SKM-1 (cell line): ENCODE results near the gene SLC35F3.
"Not testable (repeated sequence)": the region's sequence is repeated elsewhere in the genome, so short reads cannot be mapped to it uniquely, and the experiment has no call there.

Experiments used
- DNase-seq: peaks from one replicate; lab custom pipeline; 2025; ENCODE audit not compliant: unreplicated experiment; lab: John Stamatoyannopoulos, UW

SLC35F3 gene

GRCh38 chr1:234102583-234102982 lies 198.1 kb downstream of the SLC35F3 start:
- DNase-seq = no peak

GRCh38 chr1:234103198-234103597 lies 198.7 kb downstream of the SLC35F3 start:
- DNase-seq = no peak

GRCh38 chr1:234106032-234106431 lies 201.6 kb downstream of the SLC35F3 start:
- no peak for DNase-seq

GRCh38 chr1:234107416-234108021 lies 203.0 kb downstream of the SLC35F3 start:
- no peak for DNase-seq

- DNase-seq = no peak
These were observed 204.4 kb downstream of the SLC35F3 start for GRCh38 chr1:234108921-234109320.

GRCh38 chr1:234109840-234110239 lies 205.4 kb downstream of the SLC35F3 start:
- no peak for DNase-seq

- DNase-seq = no peak
These were observed 207.1 kb downstream of the SLC35F3 start for GRCh38 chr1:234111458-234112142.

GRCh38 chr1:234114648-234115307 lies 210.3 kb downstream of the SLC35F3 start:
- peak; percentile 89 for DNase-seq

GRCh38 chr1:234118911-234119310 lies 214.4 kb downstream of the SLC35F3 start:
- no peak for DNase-seq

- no peak for DNase-seq
These were observed 215.0 kb downstream of the SLC35F3 start for GRCh38 chr1:234119431-234119830.

GRCh38 chr1:234120327-234120944 lies 216.0 kb downstream of the SLC35F3 start:
- DNase-seq = no peak

GRCh38 chr1:234121659-234122058 lies 217.2 kb downstream of the SLC35F3 start:
- not testable (repeated sequence) for DNase-seq

- not testable (repeated sequence) for DNase-seq
These were observed 218.1 kb downstream of the SLC35F3 start for GRCh38 chr1:234122571-234122970.

GRCh38 chr1:234123867-234124266 lies 219.4 kb downstream of the SLC35F3 start:
- no peak for DNase-seq

GRCh38 chr1:234125283-234125682 lies 220.8 kb downstream of the SLC35F3 start:
- no peak for DNase-seq

GRCh38 chr1:234125714-234126113 lies 221.2 kb downstream of the SLC35F3 start:
- DNase-seq = no peak

- no peak for DNase-seq
These were observed 222.7 kb downstream of the SLC35F3 start for GRCh38 chr1:234127026-234127671.

GRCh38 chr1:234132795-234133194 lies 228.3 kb downstream of the SLC35F3 start:
- no peak for DNase-seq

GRCh38 chr1:234134878-234135277 lies 230.4 kb downstream of the SLC35F3 start:
- no peak for DNase-seq

- no peak for DNase-seq
These were observed 231.0 kb downstream of the SLC35F3 start for GRCh38 chr1:234135501-234135900.

- no peak for DNase-seq
These were observed 231.6 kb downstream of the SLC35F3 start for GRCh38 chr1:234136073-234136472.
